GM21360 (cell line): ENCODE results near the gene TCP10L.

Experiments used
- ATAC-seq: cut with Tn5 transposase; IDR thresholded peaks from one replicate; pipeline ENCODE4 v1.9.1; 2021; ENCODE audit warnings: mild to moderate bottlenecking, moderate library complexity; ENCODE audit not compliant: unreplicated experiment

TCP10L gene

GRCh38 chr21:32525282-32525681 is 60.0 kb downstream of the TCP10L start:
- no peak for ATAC-seq

GRCh38 chr21:32523988-32524719 is 61.2 kb downstream of the TCP10L start:
- no peak for ATAC-seq
